GM13976 (cell line): ENCODE measurements around the gene MOB2.

Experiments used
- DNase-seq: peaks from one replicate; pipeline ENCODE4 v3.0.0; 2012; ENCODE audit warnings: low spot score
- CTCF ChIP-seq: IDR thresholded peaks from 2 replicates; pipeline ENCODE4 v1.5.1; 2012; ENCODE audit warnings: borderline replicate concordance, mild to moderate bottlenecking; ENCODE audit not compliant: insufficient read depth; ENCODE audit errors: extremely low read depth, missing control alignments, control extremely low read depth
- in situ Hi-C: fragments of 300-500 bp; cut with MboI; formaldehyde crosslinking; loops from one replicate; pipeline ENCODE4 v1.12.0; 2022; ENCODE audit warnings: low sequenced_read_pairs, mixed read lengths, inconsistent platforms; ENCODE audit not compliant: unreplicated experiment

The MOB2 gene

DNA sequence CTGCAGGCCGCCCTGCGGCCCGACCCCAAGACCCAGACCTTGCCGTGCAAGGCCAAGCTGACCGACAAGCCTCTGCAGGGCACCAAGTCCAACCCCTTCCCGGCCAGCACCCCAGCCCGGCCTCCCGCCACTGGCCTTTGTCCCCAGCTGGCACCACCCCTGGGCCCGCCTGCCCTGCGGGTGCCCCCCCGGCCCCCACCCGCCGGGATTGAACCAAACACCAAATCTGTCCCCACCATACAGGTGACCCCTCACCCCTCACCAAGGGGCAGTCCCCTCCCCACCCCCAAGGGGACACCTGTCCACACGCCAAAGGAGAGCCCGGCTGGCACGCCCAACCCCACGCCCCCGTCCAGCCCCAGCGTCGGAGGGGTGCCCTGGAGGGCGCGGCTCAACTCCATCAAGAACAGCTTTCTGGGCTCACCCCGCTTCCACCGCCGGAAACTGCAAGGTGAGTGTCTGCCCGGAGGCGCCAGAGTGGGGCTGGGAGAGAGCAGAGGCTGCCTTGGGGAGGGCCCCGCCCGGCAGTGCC lies 36.2 kb downstream of the MOB2 start:
- in situ Hi-C loops = no loop called here

GRCh38 chr11:1449490-1450243 lies 36.9 kb downstream of the MOB2 start:
- in situ Hi-C loops = no loop called here
- no peak for TF ChIP-seq CTCF
- DNase-seq = no peak

More for the DNA sequence above, 36.2 kb downstream of the MOB2 start:
- no peak for DNase-seq
- no peak for TF ChIP-seq CTCF

DNA sequence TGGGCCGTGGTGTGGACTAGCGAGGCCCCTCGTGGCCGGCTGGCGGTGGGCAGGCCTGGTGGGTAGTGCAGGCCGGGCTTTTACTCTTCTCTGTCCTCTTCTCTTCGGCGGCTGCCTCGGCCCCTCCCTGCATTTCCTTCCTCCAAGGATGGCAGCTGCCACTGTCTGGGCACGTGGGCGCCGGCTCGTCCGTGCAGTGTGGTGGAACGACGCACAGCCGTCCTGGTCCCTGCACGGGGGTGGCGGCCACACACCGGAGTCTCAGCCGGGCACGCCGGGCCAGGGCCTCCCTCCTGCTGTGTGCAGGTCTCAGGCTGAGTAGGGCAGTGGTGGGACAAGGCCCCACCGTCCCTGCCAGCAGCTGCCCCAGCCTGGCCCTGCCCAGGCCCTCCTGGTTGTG lies 37.7 kb downstream of the MOB2 start:
- no peak for TF ChIP-seq CTCF
- no peak for DNase-seq
- in situ Hi-C loops = no loop called here

DNA sequence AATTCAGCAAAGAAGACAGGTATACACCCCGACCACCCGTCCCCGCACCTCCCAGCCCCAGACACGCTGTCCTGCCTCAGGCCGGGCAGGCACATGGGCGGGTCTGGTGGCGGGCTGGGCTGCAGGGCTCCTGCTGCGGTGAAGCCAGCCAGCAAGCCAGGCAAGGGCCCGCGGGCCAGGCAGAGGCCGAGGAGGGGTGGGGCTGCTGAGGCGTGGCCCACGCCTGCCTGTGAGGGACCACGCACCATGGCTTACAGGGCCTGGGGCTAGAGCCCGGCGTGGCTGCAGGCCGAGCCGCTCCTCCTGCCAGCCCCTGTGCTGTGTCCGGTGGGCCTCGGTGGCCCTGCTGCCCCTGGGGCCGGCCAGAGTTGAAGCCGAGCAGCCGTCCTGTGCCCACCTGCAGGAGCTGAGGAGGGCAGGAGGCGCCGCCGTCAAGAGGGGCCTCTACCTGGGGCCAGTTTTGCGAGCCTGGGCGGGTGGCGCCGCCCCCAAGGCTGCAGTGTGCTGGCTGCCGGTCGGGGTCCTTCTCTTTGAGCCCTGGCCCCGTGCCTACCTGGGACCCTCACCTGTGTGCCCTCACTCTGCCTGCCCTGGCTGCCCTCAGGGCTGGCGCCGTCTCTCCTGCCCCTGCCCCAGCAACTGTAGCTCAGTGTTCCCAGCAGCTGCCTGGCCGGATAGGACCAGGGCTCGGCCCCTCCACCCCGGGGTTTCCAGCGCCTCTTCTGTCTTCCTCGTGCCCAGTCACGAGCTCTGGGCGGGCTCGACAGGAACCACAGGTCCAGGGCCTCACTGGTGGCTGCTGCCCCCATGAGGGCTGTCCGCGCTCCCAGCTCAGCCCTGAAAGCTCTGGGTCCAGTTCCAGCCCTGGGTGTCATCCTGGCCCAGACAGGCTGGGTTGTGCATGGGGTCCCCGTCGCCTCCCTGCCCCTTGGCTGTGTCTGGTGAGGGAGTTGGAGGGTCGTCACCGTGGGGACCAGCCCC lies 38.4 kb downstream of the MOB2 start:
- in situ Hi-C loops = no loop called here
- DNase-seq = no peak
- TF ChIP-seq CTCF = no peak

DNA sequence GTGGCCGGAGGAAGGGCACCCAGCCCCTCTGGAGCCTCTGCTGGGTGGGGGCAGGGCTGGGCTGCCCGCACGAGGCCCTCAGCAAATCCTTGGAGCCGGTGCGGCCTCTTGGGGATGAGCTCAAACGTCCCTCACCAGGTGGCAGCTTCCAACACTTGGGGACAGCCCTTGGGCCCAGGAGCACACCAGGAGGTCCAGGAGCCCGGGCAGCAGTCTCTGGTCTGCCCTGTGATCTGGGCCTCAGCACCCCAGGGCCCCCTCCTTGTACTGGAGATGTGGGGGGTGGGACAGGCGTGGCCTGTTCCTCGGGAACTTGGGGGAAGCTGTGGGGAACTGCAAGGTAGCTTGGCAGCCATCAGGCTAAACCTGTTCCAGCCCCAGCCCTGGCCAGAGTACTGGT lies 40.0 kb downstream of the MOB2 start:
- in situ Hi-C loops = no loop called here
- TF ChIP-seq CTCF = no peak
- DNase-seq = no peak

GRCh38 chr11:1445741-1446445 lies 40.7 kb downstream of the MOB2 start:
- in situ Hi-C loops = no loop called here
- no peak for TF ChIP-seq CTCF
- DNase-seq = no peak
